ENCODE data around the gene IL3. TPM values are rescaled to one million over a fixed set of nuclear protein-coding genes. Genes with fewer than 3 reads are reported as not detected.

IL3 gene
- total RNA-seq, 4 donors from 2014 or later = not detected

DNA sequence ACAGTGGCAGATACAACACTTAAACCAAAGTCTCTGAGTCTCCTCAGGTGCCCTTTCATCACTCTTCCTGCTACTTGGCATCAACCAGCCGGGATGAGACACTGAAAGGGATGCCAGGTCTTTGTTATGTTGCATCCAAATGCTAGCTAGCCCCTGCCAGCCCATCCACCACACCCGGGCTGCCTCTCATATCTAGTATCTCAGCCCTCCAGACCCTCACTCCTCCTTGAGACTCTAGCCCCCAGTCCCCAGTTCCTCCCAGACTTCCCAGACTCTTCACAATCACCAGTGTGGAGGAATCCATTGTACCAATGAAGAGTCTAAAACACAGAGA lies 34.6 kb downstream of the IL3 start:
- TF ChIP-seq, protein P1, sequence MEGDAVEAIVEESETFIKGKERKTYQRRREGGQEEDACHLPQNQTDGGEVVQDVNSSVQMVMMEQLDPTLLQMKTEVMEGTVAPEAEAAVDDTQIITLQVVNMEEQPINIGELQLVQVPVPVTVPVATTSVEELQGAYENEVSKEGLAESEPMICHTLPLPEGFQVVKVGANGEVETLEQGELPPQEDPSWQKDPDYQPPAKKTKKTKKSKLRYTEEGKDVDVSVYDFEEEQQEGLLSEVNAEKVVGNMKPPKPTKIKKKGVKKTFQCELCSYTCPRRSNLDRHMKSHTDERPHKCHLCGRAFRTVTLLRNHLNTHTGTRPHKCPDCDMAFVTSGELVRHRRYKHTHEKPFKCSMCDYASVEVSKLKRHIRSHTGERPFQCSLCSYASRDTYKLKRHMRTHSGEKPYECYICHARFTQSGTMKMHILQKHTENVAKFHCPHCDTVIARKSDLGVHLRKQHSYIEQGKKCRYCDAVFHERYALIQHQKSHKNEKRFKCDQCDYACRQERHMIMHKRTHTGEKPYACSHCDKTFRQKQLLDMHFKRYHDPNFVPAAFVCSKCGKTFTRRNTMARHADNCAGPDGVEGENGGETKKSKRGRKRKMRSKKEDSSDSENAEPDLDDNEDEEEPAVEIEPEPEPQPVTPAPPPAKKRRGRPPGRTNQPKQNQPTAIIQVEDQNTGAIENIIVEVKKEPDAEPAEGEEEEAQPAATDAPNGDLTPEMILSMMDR (IDR thresholded peaks at IDR 0.05) = no peak
- no peak for ATAC-seq (ENCODE audit: low FRiP score)
- no peak for DNase-seq (ENCODE audit: low spot score)

DNA sequence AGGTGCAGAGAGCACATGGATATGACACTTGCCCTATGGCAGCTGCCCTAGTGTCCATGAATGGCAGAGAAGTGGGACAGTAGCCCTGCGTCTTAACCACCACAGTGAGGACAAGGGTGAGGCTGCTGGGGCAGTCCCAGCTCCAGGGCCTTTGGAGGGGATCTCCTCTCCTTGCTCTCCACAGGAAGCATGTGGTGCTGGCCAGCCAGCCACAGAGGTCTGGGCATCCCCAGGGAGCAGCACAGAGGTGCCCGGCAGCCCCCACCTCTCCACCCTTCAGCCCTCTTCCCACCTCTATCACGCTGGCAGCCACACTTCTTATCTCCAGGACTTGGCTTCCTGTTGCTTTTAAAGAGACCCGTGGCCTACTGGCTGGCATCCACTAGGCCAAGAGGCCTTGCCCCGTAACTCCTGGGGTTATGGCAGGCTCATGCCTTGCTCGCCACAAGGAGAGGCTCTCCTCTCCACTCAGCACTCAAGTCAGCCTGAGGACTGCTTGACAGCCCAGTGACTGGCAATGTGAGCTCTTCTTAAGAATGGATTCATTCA lies 35.0 kb downstream of the IL3 start:
- ATAC-seq (ENCODE audit: low FRiP score) = no peak
- TF ChIP-seq, protein P1 (IDR thresholded peaks at IDR 0.05) = no peak
- no peak for DNase-seq (ENCODE audit: low spot score)

DNA sequence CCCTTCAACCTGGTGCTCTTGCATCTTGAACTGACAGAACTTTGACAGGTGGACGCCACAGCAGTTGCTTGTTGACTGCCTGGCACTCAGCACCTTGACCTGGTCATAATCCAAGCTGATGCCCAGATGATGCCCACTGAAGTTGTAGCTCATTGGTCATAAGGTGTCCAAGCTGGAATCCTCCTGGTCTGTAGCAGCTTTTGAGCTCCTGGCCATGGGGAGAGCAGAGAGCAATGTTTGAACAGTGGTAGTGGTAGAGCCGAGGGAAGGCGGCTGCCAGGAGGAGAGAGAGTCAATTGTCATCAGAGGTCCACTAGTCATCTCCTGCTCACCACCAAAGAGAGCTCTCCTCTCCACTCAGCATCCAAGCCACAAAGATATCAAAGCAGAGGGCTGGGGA lies 36.4 kb downstream of the IL3 start:
- ATAC-seq (ENCODE audit: low FRiP score) = no peak
- TF ChIP-seq, protein P1 (IDR thresholded peaks at IDR 0.05) = no peak

DNA sequence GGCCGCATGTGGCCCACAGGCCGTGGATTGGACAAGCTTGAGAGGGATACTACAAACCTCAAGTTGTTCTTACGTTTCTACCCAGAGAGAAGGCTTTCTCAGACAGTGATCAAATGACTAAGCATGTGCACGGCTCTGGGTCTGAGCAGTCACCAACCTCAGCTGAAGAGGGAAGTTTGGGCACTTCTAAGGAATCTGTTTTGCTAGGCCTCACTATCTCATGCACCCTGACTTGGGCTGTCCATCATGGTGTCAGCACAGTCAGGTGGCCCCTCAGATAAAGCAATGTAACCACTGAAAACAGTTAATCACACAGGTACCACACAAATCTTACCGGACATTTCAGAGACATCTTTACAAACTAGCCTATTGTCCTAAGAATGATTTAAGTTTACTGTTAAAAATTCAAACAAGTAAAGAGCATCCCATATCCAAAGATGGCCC lies 37.7 kb downstream of the IL3 start:
- TF ChIP-seq, protein P1 (IDR thresholded peaks at IDR 0.05) = no peak
- ATAC-seq (ENCODE audit: low FRiP score) (no peak), DNase-seq (ENCODE audit: low spot score) (no peak)

More for the DNA sequence above, 36.4 kb downstream of the IL3 start:
- DNase-seq (ENCODE audit: low spot score) = no peak

DNA sequence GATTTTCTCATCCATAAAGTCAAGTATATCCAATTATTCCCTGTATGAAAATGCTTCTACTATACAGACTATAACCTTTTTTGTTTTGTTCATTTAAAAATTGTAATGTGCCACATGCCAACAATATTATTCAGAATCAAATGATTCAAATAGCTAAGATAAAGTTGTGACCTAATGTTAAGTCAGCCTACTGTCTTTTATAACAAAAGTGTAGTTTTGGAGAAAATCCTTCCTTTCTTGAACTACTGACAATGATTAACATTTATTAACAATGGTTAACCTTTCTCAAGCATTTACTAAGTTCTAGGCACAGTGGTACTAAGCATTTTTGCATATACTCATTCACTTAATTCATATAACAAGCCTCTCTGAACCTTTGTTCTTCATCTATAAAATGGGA lies 38.2 kb downstream of the IL3 start:
- TF ChIP-seq, protein P1 (IDR thresholded peaks at IDR 0.05) = no peak
- DNase-seq (ENCODE audit: low spot score) (no peak), ATAC-seq (ENCODE audit: low FRiP score) (no peak)

DNA sequence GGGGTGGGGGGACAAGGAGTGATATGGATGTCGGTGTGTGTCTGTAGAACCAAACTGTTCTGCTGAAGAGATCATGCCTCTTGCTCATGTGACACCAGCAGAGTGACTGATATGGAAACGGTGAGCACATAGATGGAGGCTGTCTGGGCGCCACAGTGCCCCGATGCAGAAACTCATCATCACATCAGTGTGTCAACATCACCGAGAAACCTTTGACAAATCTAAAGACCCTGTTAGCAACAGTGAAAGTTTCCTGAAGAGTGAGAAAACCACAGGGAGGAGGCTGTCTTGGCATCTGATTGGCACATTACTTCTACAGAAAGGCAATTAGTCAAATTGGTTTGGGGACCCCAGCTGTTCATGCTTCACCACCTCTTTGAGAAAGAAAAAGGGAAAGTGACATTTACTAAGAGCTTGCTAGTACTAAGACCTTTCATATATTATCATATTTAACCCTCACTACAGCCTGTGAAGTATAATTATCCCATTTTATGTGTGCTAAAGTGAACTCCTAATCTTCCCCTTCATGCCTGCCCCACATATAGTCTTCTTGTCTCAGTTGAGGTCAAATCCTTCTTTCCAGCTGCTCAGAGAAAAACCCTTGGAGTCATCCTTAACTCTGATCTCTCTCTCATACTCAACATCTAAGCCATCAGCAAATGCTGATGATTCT lies 38.8 kb downstream of the IL3 start:
- DNase-seq (ENCODE audit: low spot score) (no peak), ATAC-seq (ENCODE audit: low FRiP score) (no peak)
- TF ChIP-seq, protein P1 (IDR thresholded peaks at IDR 0.05) = no peak

DNA sequence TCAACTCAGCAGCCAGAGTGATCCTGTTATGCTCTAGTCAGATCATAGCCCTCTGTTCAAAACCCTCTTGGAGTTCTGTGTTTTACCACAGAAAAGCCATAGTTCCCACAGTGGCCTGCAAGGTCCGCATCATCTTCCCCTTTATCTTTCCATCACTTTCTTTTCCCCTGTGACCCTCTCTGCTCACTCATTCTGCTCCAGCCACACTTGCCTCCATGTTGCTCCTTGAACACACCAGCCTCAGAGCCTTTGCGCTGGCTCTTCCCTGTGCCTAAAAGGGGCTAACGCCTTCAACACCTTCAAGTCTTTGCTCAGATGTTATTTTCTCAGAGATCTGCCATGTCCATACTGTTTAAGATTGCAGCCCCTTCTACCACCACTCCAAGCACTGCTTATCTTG lies 39.5 kb downstream of the IL3 start:
- TF ChIP-seq, protein P1 (IDR thresholded peaks at IDR 0.05) = no peak
- ATAC-seq (ENCODE audit: low FRiP score) (no peak), DNase-seq (ENCODE audit: low spot score) (no peak)
